GM12878 (cell line): Measurements from ENCODE around the gene GABPB2.

Experiments used
- ATF7 ChIP-seq: fragments of 450-650 bp; IDR thresholded peaks from 2 replicates; pipeline ENCODE4 v1.6.1; 2016; ENCODE audit warnings: low read depth, mild to moderate bottlenecking
- CHD4 ChIP-seq: fragments of 200-600 bp; sonication (generic); IDR thresholded peaks from 2 replicates; pipeline ENCODE4 v1.6.1; 2016; ENCODE audit warnings: mild to moderate bottlenecking
- EP300 ChIP-seq, 2 experiments: fragments of 150-350 bp in 1 of 2; IDR thresholded peaks; 2 replicates each; pipeline ENCODE4 v1.6.1; 2011 to 2012; ENCODE audit warnings: low read depth in 2 of 2, low read length in 2 of 2, borderline replicate concordance in 1 of 2, improper control_type of control experiment in 1 of 2, inconsistent platforms in 1 of 2; ENCODE audit not compliant: control insufficient read depth in 1 of 2
- ETV6 ChIP-seq, 2 experiments: fragments of 450-650 bp in 1 of 2; IDR thresholded peaks in 1 of 2; conservative IDR thresholded peaks in 1 of 2; 2 replicates each; pipeline ENCODE4 v1.6.1; 2014; ENCODE audit warnings: antibody characterized with exemption in 1 of 2, borderline replicate concordance in 1 of 2, low read depth in 1 of 2, mild to moderate bottlenecking in 1 of 2, moderate library complexity in 1 of 2
- HDAC2 ChIP-seq: fragments of 200-600 bp; sonication (generic); IDR thresholded peaks from 2 replicates; pipeline ENCODE4 v1.6.1; 2017
- JUND ChIP-seq: IDR thresholded peaks from 2 replicates; pipeline ENCODE4 v1.6.1; 2012; ENCODE audit warnings: low read depth, mild to moderate bottlenecking, low read length, improper control_type of control experiment, moderate library complexity
- MLLT1 ChIP-seq: fragments of 450-650 bp; IDR thresholded peaks from 2 replicates; pipeline ENCODE4 v1.6.1; 2016; ENCODE audit warnings: mild to moderate bottlenecking
- POLR2A ChIP-seq: IDR thresholded peaks from 2 replicates; pipeline ENCODE4 v1.6.1; 2011; ENCODE audit warnings: low read depth, mild to moderate bottlenecking, low read length
- TF ChIP-seq, protein P1 (sequence below): IDR thresholded peaks from 2 replicates; pipeline ENCODE4 v1.6.1; 2012; ENCODE audit warnings: low read length, inconsistent platforms
- TF ChIP-seq, protein P2 (sequence below), 3 experiments: IDR thresholded peaks in 2 of 3; conservative IDR thresholded peaks in 1 of 3; 2 replicates each; pipeline ENCODE4 v1.5.1; 2011; ENCODE audit warnings: low read depth in 3 of 3, low read length in 3 of 3, mild to moderate bottlenecking in 3 of 3, control low read depth in 2 of 3, moderate library complexity in 2 of 3, inconsistent platforms in 1 of 3, mixed read lengths in 1 of 3; ENCODE audit not compliant: control insufficient read depth in 2 of 3, insufficient read depth in 1 of 3; ENCODE audit errors: extremely low read depth in 1 of 3

GRCh38 chr1:151143986-151144385, 73.4 kb downstream of the GABPB2 start:
- TF ChIP-seq POLR2A (no peak), ATF7 (no peak), ETV6 (conservative IDR thresholded peaks at IDR 0.05 in 1 of 2, IDR thresholded peaks at IDR 0.05 in 1 of 2; ENCODE audit: borderline replicate concordance in 1 of 2, low read depth in 1 of 2) (no peak), HDAC2 (no peak), CHD4 (no peak), MLLT1 (no peak), JUND (no peak), EP300 (IDR thresholded peaks at IDR 0.05; ENCODE audit: borderline replicate concordance in 1 of 2, control insufficient read depth in 1 of 2, low read depth in 2 of 2, low read length in 2 of 2) (no peak)
- TF ChIP-seq, protein P1, sequence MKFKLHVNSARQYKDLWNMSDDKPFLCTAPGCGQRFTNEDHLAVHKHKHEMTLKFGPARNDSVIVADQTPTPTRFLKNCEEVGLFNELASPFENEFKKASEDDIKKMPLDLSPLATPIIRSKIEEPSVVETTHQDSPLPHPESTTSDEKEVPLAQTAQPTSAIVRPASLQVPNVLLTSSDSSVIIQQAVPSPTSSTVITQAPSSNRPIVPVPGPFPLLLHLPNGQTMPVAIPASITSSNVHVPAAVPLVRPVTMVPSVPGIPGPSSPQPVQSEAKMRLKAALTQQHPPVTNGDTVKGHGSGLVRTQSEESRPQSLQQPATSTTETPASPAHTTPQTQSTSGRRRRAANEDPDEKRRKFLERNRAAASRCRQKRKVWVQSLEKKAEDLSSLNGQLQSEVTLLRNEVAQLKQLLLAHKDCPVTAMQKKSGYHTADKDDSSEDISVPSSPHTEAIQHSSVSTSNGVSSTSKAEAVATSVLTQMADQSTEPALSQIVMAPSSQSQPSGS = no peak
- TF ChIP-seq, protein P2, sequence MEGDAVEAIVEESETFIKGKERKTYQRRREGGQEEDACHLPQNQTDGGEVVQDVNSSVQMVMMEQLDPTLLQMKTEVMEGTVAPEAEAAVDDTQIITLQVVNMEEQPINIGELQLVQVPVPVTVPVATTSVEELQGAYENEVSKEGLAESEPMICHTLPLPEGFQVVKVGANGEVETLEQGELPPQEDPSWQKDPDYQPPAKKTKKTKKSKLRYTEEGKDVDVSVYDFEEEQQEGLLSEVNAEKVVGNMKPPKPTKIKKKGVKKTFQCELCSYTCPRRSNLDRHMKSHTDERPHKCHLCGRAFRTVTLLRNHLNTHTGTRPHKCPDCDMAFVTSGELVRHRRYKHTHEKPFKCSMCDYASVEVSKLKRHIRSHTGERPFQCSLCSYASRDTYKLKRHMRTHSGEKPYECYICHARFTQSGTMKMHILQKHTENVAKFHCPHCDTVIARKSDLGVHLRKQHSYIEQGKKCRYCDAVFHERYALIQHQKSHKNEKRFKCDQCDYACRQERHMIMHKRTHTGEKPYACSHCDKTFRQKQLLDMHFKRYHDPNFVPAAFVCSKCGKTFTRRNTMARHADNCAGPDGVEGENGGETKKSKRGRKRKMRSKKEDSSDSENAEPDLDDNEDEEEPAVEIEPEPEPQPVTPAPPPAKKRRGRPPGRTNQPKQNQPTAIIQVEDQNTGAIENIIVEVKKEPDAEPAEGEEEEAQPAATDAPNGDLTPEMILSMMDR (IDR thresholded peaks at IDR 0.05 in 2 of 3, conservative IDR thresholded peaks at IDR 0.05 in 1 of 3; ENCODE audit: control insufficient read depth in 2 of 3, extremely low read depth in 1 of 3, insufficient read depth in 1 of 3, low read depth in 3 of 3, low read length in 3 of 3) = no peak
